Measurements from ENCODE around the gene SH3BP5.

DNA sequence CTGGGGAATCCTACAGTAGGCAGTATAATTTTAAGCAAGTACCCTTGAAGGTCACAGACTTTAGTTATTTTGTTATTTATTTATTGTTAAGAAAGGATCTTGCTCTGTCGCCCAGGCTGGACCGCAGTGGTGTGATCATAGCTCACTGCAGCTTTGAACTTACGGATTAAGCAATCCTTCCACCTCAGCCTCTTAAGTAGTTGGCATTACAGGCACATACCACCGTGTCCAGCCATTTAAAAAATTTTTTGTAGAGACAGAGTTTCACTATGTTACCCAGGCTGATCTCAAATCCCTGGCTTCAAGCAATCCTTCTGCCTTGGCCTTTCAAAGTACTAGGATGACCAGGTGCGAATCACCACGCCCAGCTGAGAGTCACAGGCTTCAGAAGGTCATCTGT lies 22.1 kb upstream of the SH3BP5 start:
- TF ChIP-seq EZH2phosphoT487 (IDR thresholded peaks at IDR 0.05; ENCODE audit: insufficient read depth, low read depth) (no peak), EZH2 (IDR thresholded peaks at IDR 0.05; ENCODE audit: insufficient read depth, poor library complexity, severe bottlenecking) (no peak)
